DMS53 (cell line): ENCODE results near the gene AKR1C1.
"Not testable (repeated sequence)": the region's sequence is repeated elsewhere in the genome, so short reads cannot be mapped to it uniquely, and the experiment has no call there.

Source experiments
- DNase-seq: peaks from one replicate; lab custom pipeline; 2025; lab: John Stamatoyannopoulos, UW

Gene AKR1C1

DNA sequence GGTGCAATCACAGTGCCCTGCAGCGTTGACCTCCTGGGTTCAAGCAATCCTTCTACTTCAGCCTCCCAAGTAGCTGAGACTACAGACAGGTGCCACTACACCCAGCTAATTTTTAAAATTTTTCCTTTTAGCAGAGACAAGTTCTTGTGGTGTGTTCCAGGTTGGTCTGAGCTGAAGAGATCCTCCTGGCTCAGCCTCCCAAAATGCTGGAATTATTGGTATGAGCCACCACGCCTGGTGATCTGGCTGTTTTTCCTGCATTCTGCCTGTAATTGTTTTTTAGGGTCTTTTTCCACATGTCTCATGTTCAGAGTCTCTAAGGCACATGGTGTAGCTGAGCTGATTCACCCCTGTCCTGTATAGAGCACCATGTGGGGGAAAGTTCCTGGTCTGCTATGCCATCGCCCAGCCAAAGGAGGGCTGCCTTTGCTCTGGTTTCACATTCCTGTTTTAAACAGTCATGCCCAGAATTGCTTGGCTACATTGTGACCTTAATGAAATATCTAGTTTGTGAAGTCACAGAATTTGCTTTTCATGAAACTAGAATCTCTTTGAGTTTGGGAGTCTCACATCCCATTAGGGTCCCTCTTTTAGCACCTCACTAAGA is 55.6 kb downstream of the AKR1C1 start:
- DNase-seq, result peak; percentile 18

DNA sequence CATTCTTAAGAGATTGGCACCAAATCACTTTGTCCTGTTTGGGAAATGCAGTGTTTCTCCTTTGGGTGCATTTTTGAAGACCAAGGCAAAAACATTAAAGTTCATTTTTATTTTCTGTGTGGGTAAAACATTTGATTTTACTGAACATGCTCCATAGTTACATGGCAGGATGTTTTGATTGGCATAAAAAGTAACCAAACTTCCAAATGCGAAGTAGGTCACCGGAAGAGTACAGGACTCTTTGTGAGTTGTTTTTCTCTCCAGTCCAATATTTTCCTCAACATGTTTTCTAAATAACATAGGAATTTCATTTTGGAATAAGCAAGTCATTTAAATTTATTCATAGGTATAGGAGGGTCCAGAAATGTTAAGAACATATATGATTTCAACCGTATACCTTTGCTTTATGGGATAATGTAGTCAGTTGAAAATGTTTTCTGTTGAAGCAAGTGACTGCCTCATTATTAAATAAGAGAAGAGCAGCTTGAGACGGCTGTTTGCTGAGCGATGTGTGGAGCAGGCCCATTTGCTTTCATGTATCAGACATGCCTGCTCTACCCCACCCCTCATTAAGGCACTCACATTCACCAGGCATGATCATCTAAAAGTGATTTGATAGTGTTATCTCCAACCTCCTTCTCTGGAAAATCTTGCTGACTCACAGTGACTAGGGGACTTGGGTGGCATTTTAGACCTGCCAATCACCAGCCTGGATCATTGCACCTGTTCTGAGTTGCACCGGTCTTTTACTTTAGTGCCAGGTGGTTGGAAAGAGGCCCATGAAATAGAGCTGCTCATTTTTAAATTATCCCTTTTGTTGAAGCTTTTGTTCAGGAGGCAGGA is 56.8 kb downstream of the AKR1C1 start:
- peak; percentile 82 for DNase-seq

DNA sequence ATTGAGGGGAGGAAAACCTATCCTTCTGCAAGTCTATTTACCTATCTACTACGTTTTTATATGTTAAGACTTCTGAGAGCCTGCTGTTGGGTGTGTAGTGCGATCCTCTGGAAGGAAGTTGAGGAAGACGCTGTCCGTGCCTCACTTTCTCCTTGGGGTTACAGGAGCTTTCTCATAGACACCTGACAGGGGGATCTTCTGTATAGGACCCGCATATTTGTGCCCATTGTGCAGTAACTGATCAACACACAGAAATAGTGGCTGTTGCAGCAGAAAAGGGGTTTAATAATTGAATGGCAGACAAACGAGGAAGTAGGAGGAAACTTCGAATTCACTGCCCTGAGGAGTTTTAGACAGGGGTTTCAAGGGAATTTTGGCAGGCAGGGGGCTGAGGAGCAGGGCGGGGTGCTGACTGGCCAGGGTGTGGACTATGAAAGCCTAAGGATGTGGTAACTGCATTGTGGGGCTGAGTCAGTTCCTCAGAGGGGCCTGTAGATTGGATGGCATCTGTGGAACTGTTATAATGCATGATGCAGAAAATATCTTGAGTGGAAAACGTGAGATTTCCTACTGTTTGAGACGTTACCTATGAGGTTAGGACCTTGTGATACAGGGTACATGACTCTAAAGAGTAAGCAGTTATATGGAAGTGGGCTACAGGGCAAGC is 58.5 kb downstream of the AKR1C1 start:
- DNase-seq, result not testable (repeated sequence)

GRCh38 chr10:5023177-5023805 is 60.1 kb downstream of the AKR1C1 start:
- no peak for DNase-seq

- peak; percentile 44 for DNase-seq
Observed at GRCh38 chr10:5025461-5025881, 62.3 kb downstream of the AKR1C1 start.

GRCh38 chr10:5030989-5031388 is 67.8 kb downstream of the AKR1C1 start:
- DNase-seq, result no peak

- DNase-seq, result not testable (repeated sequence)
Observed at GRCh38 chr10:5031588-5031987, 68.4 kb downstream of the AKR1C1 start.

- DNase-seq, result not testable (repeated sequence)
Observed at GRCh38 chr10:5032444-5032843, 69.2 kb downstream of the AKR1C1 start.
